ENCODE results near the gene IL10RB.

- TF ChIP-seq CTCF (CRISPR knock-in tag; IDR thresholded peaks at IDR 0.05) = no peak
- TF ChIP-seq EZH2 (conservative IDR thresholded peaks at IDR 0.05; ENCODE audit: low read depth, low read length) = no peak
- TF ChIP-seq JDP2 (CRISPR knock-in tag; IDR thresholded peaks at IDR 0.05; ENCODE audit: borderline replicate concordance) = no peak
These were observed 10.8 kb upstream of the IL10RB start for GRCh38 chr21:33255404-33255803.
